ENCODE data around the gene KAT7. TPM values are rescaled to one million over a fixed set of nuclear protein-coding genes. Genes with fewer than 3 reads are reported as not detected.

Gene KAT7
- total RNA-seq, 1 experiment from 2014 or later, result 79.5 TPM

DNA sequence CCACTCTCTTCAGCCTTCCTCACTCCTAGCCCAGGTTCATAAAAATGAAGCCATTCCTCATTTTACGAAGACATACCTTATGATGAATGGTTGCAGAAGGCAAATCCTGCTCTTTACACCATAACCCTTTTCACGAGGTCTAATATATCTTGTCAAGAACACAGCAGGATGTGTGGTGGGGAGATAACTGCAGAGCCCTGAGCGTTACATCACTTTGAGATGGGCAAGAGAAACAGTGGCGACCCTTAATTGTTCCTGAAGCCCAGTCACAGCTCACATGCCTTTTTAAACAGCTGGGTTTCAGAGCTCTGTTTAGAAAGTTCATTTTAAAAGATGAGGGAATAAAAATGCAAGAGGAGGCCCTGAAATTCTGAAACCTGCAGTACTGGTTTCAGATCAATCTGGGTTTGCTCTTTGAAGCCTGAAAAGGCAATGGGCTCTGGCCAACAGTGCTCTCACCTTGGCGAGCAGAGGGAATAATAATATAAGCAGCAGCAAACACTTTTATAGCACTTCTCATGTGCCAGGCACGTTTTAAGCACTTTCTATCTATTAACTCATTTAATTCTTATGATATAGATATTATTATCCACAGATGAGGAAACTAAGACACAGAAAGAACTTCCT lies 27.4 kb upstream of the KAT7 start:
- BruUV-seq (replicated peaks), result no TSS peak
- Histone ChIP-seq H3K9me2 (ENCODE audit: insufficient read depth) (no peaks in the 10 kb centered on the region), H3K79me2 (ENCODE audit: insufficient read depth, low read length) (no peaks in the 10 kb centered on the region), H3K9ac (ENCODE audit: low read length) (no peak overlapping the region), H3K27ac (ENCODE audit: low read depth, low read length) (no peak overlapping the region), H3K4me1 (ENCODE audit: control insufficient read depth in 1 of 2, insufficient read depth in 2 of 2, low read length in 2 of 2) (peaks cover 8 to 12% of the 10 kb centered on the region in 2 experiments), H3K9me3 (ENCODE audit: control insufficient read depth in 1 of 2, insufficient read depth in 1 of 2, low read depth in 1 of 2, low read length in 2 of 2) (no peaks in the 10 kb centered on the region), H3K27me3 (ENCODE audit: insufficient read depth, low read length) (peaks cover 3% of the 10 kb centered on the region), H3K4me2 (ENCODE audit: low read length) (no peak overlapping the region), H4K20me1 (ENCODE audit: insufficient read depth) (no peaks in the 10 kb centered on the region), H3K36me3 (ENCODE audit: control insufficient read depth in 1 of 2, insufficient read depth in 2 of 2, low read length in 2 of 2) (no peaks in the 10 kb centered on the region), H3K4me3 (replicated peaks in 1 of 2; ENCODE audit: low read depth in 1 of 2, low read length in 2 of 2) (no peak overlapping the region), H2AFZ (ENCODE audit: low read depth, low read length, poor library complexity, severe bottlenecking) (no peak overlapping the region)
- ChIA-PET POLR2A (no interaction called here), CTCF (no interaction called here), RAD21 (ENCODE audit: low non-redundant PET in 1 of 2, low total read pairs in 2 of 2, uncharacterized antibody in 2 of 2, unreplicated experiment in 2 of 2) (no interaction called here)
- no peak for DNase-seq (ENCODE audit: low read depth, low spot score)
- ATAC-seq, result no peak
- no peak for TF ChIP-seq POLR2AphosphoS5 (IDR thresholded peaks at IDR 0.05; ENCODE audit: low read depth, low read length)
- TF ChIP-seq, protein P1, sequence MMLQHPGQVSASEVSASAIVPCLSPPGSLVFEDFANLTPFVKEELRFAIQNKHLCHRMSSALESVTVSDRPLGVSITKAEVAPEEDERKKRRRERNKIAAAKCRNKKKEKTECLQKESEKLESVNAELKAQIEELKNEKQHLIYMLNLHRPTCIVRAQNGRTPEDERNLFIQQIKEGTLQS (IDR thresholded peaks at IDR 0.05), result no peak
- TF ChIP-seq, protein P2, sequence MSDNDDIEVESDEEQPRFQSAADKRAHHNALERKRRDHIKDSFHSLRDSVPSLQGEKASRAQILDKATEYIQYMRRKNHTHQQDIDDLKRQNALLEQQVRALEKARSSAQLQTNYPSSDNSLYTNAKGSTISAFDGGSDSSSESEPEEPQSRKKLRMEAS (IDR thresholded peaks at IDR 0.05), result no peak
- TF ChIP-seq CEBPB (IDR thresholded peaks at IDR 0.05; ENCODE audit: low read depth), result no peak
- no peak for TF ChIP-seq CBX3 (IDR thresholded peaks at IDR 0.05; ENCODE audit: low read depth)
- intact Hi-C loops (cut with micrococcal nuclease), result no loop called here

DNA sequence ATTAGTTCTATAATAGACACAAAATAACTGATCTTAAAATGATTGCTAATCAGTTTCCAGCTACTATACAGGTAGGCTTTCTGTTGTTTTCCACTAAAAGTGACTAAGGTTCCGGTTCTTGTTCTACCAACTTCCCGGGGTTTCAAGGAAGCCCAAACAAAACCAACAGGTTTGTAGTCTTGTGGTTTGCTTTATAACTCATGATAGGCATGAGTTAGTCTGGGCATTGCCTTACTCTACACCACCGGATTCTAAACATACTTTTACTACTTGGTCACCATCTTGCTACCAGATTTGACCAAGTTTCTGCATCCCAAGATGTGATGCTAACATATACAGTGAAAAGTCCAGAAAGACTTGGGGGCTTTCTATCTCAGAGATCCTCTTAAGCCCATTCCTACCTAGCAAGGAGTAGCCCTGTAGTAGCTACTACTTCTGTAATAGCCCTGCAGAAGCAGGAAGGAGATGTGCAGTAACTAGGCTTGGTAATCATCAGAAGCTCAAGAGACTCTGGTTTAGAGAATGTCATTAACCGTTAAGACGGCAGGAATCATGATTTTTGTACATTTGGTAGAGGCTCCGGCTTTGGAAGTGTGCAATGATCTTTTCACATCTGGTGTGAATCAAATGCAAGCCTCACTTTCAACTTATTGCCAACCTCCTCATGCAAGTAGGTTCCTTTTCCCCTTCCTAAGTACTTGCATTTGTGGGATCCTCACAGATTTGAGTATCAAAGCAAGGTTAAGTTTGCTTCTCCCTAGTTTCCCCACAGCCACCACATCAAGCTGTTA lies 26.1 kb upstream of the KAT7 start:
- Histone ChIP-seq H3K9me3 (ENCODE audit: control insufficient read depth in 1 of 2, insufficient read depth in 1 of 2, low read depth in 1 of 2, low read length in 2 of 2) (no peaks in the 10 kb centered on the region), H3K79me2 (ENCODE audit: insufficient read depth, low read length) (no peaks in the 10 kb centered on the region), H3K4me3 (replicated peaks in 1 of 2; ENCODE audit: low read depth in 1 of 2, low read length in 2 of 2) (no peak overlapping the region), H3K36me3 (ENCODE audit: control insufficient read depth in 1 of 2, insufficient read depth in 2 of 2, low read length in 2 of 2) (no peaks in the 10 kb centered on the region), H3K4me2 (ENCODE audit: low read length) (no peak overlapping the region), H4K20me1 (ENCODE audit: insufficient read depth) (no peaks in the 10 kb centered on the region), H3K9me2 (ENCODE audit: insufficient read depth) (no peaks in the 10 kb centered on the region), H3K9ac (ENCODE audit: low read length) (no peak overlapping the region), H2AFZ (ENCODE audit: low read depth, low read length, poor library complexity, severe bottlenecking) (no peak overlapping the region), H3K4me1 (ENCODE audit: control insufficient read depth in 1 of 2, insufficient read depth in 2 of 2, low read length in 2 of 2) (peaks cover 8 to 12% of the 10 kb centered on the region in 2 experiments), H3K27me3 (ENCODE audit: insufficient read depth, low read length) (peaks cover 16% of the 10 kb centered on the region), H3K27ac (ENCODE audit: low read depth, low read length) (no peak overlapping the region)
- POLR2A ChIA-PET, result interaction anchor here (2.8 kb wide), 1 partner anchor 26 kb away, joined by 28 read pairs; the partner anchor contains the start of gene KAT7
- DNase-seq (ENCODE audit: low read depth, low spot score), result no peak
- BruUV-seq (replicated peaks), result TSS peak; percentile 29
- no peak for ATAC-seq
- RAD21 ChIA-PET (ENCODE audit: low non-redundant PET in 1 of 2, low total read pairs in 2 of 2, uncharacterized antibody in 2 of 2, unreplicated experiment in 2 of 2), result no interaction called here
- intact Hi-C loops (cut with micrococcal nuclease), result no loop called here
- no peak for TF ChIP-seq POLR2AphosphoS5 (IDR thresholded peaks at IDR 0.05; ENCODE audit: low read depth, low read length)
- no peak for TF ChIP-seq ZFX (IDR thresholded peaks at IDR 0.05)
- TF ChIP-seq SRF (IDR thresholded peaks at IDR 0.05; ENCODE audit: low read depth), result no peak
- no peak for TF ChIP-seq ELF1 (IDR thresholded peaks at IDR 0.05; ENCODE audit: borderline replicate concordance, low read depth)
- CTCF ChIA-PET, result no interaction called here

All from HCT116 (cell line).